GM04503 (cell line): ENCODE measurements around the gene ROR2.
"Not testable (repeated sequence)": the region's sequence is repeated elsewhere in the genome, so short reads cannot be mapped to it uniquely, and the experiment has no call there.

Experiments used
- DNase-seq: peaks from one replicate; pipeline ENCODE4 v3.0.0-alpha.2; 2012; ENCODE audit warnings: low read depth

ROR2 gene

GRCh38 chr9:91923145-91923544 is 26.9 kb downstream of the ROR2 start:
- DNase-seq, result no peak

GRCh38 chr9:91921371-91921770 is 28.7 kb downstream of the ROR2 start:
- no peak for DNase-seq

GRCh38 chr9:91920630-91921350 is 29.2 kb downstream of the ROR2 start:
- DNase-seq, result no peak

GRCh38 chr9:91919621-91920020 is 30.4 kb downstream of the ROR2 start:
- DNase-seq, result no peak

GRCh38 chr9:91917436-91917835 is 32.6 kb downstream of the ROR2 start:
- DNase-seq, result no peak

GRCh38 chr9:91915524-91916263 is 34.3 kb downstream of the ROR2 start:
- no peak for DNase-seq

- no peak for DNase-seq
Observed at GRCh38 chr9:91914937-91915336, 35.1 kb downstream of the ROR2 start.

GRCh38 chr9:91914404-91914803 is 35.6 kb downstream of the ROR2 start:
- no peak for DNase-seq

- DNase-seq, result no peak
Observed at GRCh38 chr9:91913986-91914385, 36.0 kb downstream of the ROR2 start.

GRCh38 chr9:91913096-91913495 is 36.9 kb downstream of the ROR2 start:
- DNase-seq, result no peak

- no peak for DNase-seq
Observed at GRCh38 chr9:91911657-91912056, 38.4 kb downstream of the ROR2 start.

- not testable (repeated sequence) for DNase-seq
Observed at GRCh38 chr9:91909256-91909655, 40.8 kb downstream of the ROR2 start.

- DNase-seq, result no peak
Observed at GRCh38 chr9:91908746-91909145, 41.3 kb downstream of the ROR2 start.

GRCh38 chr9:91908293-91908623 is 41.8 kb downstream of the ROR2 start:
- DNase-seq, result no peak

- DNase-seq, result no peak
Observed at GRCh38 chr9:91907484-91908292, 42.3 kb downstream of the ROR2 start.

GRCh38 chr9:91905991-91906469 is 44.0 kb downstream of the ROR2 start:
- no peak for DNase-seq

GRCh38 chr9:91905237-91905650 is 44.8 kb downstream of the ROR2 start:
- no peak for DNase-seq

GRCh38 chr9:91904588-91905236 is 45.3 kb downstream of the ROR2 start:
- no peak for DNase-seq

- DNase-seq, result no peak
Observed at GRCh38 chr9:91903126-91903911, 46.7 kb downstream of the ROR2 start.

- DNase-seq, result no peak
Observed at GRCh38 chr9:91902475-91903125, 47.4 kb downstream of the ROR2 start.

GRCh38 chr9:91900797-91901177 is 49.2 kb downstream of the ROR2 start:
- DNase-seq, result no peak
